Progenitor cell of endocrine pancreas (in vitro differentiated cells): ENCODE results near the gene SPTBN5. TPM values are rescaled to one million over a fixed set of nuclear protein-coding genes. Genes with fewer than 3 reads are reported as not detected.

Experiments
- DNase-seq: peaks from one replicate; pipeline ENCODE4 v3.0.0; 2021; ENCODE audit warnings: low spot score; ENCODE audit not compliant: unreplicated experiment
- H3K27ac Mint-ChIP-seq: 2 replicates; pipeline ENCODE4 v1.8.0; 2021; ENCODE audit warnings: mild to moderate bottlenecking, moderate library complexity, mixed read lengths
- H3K27me3 Mint-ChIP-seq: 2 replicates; pipeline ENCODE4 v1.8.0; 2021; ENCODE audit warnings: mixed read lengths
- H3K36me3 Mint-ChIP-seq: 2 replicates; pipeline ENCODE4 v1.8.0; 2022; ENCODE audit warnings: mixed read lengths; ENCODE audit not compliant: insufficient read depth
- H3K4me1 Mint-ChIP-seq: 2 replicates; pipeline ENCODE4 v1.8.0; 2021; ENCODE audit warnings: low read depth, mixed read lengths
- H3K4me3 Mint-ChIP-seq: 2 replicates; pipeline ENCODE4 v1.8.0; 2021; ENCODE audit warnings: low read depth, mild to moderate bottlenecking, moderate library complexity, mixed read lengths
- H3K9me3 Mint-ChIP-seq: 2 replicates; pipeline ENCODE4 v1.8.0; 2021; ENCODE audit warnings: low read depth, mixed read lengths
- CTCF ChIP-seq: fragments of 200-600 bp; sonication (generic); IDR thresholded peaks from one replicate; pipeline ENCODE4 v1.5.0; 2021; ENCODE audit warnings: antibody characterized with exemption, mild to moderate bottlenecking; ENCODE audit not compliant: unreplicated experiment
- total RNA-seq: library from RNA; stranded (reverse); gene quantifications from 2 replicates; pipeline ENCODE4 v1.2.1, GENCODE V29; 2021

SPTBN5 gene
- total RNA-seq, 1 donor from 2014 or later: 7.9 TPM

DNA sequence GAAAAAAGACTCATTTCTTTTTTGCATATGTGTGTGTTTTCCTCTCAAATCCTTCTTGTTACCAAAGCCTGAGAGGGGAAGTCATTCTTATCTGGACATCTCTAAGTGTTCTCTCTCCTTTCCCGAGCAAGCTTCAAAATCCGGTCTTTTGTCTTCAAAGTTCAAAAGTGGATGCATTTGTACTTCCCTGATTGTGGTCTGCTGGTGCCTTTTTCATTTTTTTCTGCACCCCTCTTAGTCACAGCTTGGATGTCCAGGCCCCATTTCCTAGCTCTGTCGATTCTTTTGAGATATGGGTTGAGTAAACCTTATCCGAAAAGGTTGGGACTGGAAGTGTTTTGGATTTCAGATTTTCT lies 43.7 kb upstream of the SPTBN5 start:
- Mint-ChIP-seq H3K36me3 (peaks cover 13% of the 10 kb centered on the region), H3K27ac (no peak overlapping the region), H3K4me3 (no peak overlapping the region), H3K27me3 (no peaks in the 10 kb centered on the region), H3K4me1 (peaks cover 14% of the 10 kb centered on the region), H3K9me3 (no peaks in the 10 kb centered on the region)
- no peak for TF ChIP-seq CTCF
- DNase-seq: no peak

DNA sequence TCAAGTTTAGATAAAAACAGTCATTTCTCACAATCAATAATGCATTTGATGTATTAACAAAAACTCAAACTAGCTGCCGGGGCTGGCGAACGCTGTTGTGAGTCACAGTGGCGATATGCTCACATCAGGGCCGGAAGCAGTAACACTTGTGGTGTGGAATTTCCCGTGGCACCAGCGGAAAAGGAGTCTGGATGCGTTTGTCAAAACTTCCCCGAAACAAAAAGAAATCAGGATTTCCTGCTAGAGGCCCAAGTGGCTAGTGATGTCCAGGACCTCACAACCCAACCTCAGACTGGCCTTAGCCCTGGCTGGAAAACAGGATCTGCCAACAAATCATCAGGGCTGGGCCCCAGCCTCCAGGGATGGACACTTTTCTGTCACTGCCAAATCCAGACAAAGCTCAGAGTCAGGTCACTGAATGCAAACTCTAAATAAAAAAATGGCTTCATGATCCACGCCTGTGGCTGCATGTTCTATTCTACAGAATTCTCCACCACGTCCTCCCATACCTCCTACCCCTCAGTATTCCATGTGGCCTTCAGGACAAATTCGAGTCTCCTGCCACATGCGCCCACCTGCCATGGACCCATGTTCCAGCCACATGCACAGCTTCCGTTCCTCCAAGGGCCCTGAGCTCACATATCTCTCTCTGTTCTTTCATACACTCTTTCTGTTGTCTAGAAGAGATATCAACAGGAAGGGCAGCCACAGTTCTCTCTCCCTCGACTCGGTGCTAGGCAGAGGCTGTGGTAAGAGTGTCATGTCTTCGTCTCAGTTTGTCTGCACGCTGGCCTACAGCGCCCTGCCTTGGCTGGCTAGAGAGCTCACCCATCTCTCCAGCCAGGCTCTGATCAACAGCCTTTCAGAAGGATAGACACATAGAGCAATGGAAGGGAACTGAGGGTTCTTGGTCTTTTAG lies 43.1 kb upstream of the SPTBN5 start:
- peaks cover 12% of the 10 kb centered on the region for H3K36me3 Mint-ChIP-seq
- no peak overlapping the region for H3K27ac Mint-ChIP-seq
- no peak overlapping the region for H3K4me3 Mint-ChIP-seq
- no peak for TF ChIP-seq CTCF
- DNase-seq: no peak
- H3K4me1 Mint-ChIP-seq: peaks cover 16% of the 10 kb centered on the region
- no peaks in the 10 kb centered on the region for H3K27me3 Mint-ChIP-seq
- H3K9me3 Mint-ChIP-seq: no peaks in the 10 kb centered on the region

- TF ChIP-seq CTCF: no peak
Measured at GRCh38 chr15:41936155-41936554, 42.3 kb upstream of the SPTBN5 start.

GRCh38 chr15:41935566-41936020 lies 41.7 kb upstream of the SPTBN5 start:
- Mint-ChIP-seq H3K27ac (no peak overlapping the region), H3K4me3 (no peak overlapping the region), H3K4me1 (peaks cover 17% of the 10 kb centered on the region), H3K36me3 (peaks cover 11% of the 10 kb centered on the region), H3K27me3 (no peaks in the 10 kb centered on the region), H3K9me3 (no peaks in the 10 kb centered on the region)
- no peak for DNase-seq
- TF ChIP-seq CTCF: no peak

More at GRCh38 chr15:41936155-41936554, 42.3 kb upstream of the SPTBN5 start:
- no peak for DNase-seq
- Mint-ChIP-seq H3K9me3 (no peaks in the 10 kb centered on the region), H3K4me1 (peaks cover 16% of the 10 kb centered on the region), H3K4me3 (no peak overlapping the region), H3K27me3 (no peaks in the 10 kb centered on the region), H3K27ac (no peak overlapping the region), H3K36me3 (peaks cover 12% of the 10 kb centered on the region)

DNA sequence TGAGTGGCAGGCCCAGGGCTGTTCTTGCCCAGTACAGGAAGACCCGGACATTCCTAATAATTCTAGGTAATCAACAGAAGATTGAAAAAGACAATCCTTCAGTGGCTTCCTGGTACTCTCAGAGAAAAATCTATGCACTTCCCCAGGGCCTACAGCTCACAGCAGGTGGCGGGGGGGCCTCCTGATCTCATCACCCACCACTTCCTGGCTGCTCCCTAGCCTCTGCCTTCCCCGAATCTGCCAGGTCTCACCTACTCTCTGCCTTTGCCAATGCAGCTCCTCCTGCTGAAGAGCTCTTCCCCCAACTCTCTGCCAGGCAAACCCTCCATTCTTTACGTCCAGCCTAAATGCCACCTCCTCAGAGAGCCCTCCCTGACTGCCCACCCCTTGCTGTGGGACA lies 41.0 kb upstream of the SPTBN5 start:
- no peak overlapping the region for H3K4me3 Mint-ChIP-seq
- no peak for DNase-seq
- peaks cover 7% of the 10 kb centered on the region for H3K36me3 Mint-ChIP-seq
- no peaks in the 10 kb centered on the region for H3K27me3 Mint-ChIP-seq
- H3K27ac Mint-ChIP-seq: no peak overlapping the region
- TF ChIP-seq CTCF: no peak
- no peaks in the 10 kb centered on the region for H3K9me3 Mint-ChIP-seq
- H3K4me1 Mint-ChIP-seq: peaks cover 21% of the 10 kb centered on the region
